ENCODE results near the gene SLC33A1. TPM values are rescaled to one million over a fixed set of nuclear protein-coding genes. Genes with fewer than 3 reads are reported as not detected.

Gene SLC33A1
- total and polyA plus RNA-seq, 2 experiments from 2014 or later, result 12.5 to 33.5 TPM

DNA sequence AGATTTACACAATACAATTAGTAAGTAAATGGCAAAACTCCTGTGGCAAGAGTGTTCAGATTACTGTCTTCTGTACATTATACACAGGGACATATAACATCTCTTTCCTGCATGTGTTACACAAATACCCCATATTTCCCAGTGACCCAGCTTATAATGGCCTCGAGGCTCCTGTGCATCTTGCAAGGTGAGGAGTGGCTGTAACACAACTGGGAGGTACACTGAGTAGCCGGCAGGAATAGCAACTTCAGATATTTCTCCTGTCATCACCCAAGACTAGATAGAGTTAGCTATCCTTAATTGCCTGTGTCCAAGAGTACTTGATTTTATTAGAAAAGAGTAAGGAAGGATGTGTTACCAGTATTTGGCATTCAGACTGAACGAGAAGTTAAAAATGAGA lies 21.8 kb upstream of the SLC33A1 start (continued):
- TF ChIP-seq, protein P1, sequence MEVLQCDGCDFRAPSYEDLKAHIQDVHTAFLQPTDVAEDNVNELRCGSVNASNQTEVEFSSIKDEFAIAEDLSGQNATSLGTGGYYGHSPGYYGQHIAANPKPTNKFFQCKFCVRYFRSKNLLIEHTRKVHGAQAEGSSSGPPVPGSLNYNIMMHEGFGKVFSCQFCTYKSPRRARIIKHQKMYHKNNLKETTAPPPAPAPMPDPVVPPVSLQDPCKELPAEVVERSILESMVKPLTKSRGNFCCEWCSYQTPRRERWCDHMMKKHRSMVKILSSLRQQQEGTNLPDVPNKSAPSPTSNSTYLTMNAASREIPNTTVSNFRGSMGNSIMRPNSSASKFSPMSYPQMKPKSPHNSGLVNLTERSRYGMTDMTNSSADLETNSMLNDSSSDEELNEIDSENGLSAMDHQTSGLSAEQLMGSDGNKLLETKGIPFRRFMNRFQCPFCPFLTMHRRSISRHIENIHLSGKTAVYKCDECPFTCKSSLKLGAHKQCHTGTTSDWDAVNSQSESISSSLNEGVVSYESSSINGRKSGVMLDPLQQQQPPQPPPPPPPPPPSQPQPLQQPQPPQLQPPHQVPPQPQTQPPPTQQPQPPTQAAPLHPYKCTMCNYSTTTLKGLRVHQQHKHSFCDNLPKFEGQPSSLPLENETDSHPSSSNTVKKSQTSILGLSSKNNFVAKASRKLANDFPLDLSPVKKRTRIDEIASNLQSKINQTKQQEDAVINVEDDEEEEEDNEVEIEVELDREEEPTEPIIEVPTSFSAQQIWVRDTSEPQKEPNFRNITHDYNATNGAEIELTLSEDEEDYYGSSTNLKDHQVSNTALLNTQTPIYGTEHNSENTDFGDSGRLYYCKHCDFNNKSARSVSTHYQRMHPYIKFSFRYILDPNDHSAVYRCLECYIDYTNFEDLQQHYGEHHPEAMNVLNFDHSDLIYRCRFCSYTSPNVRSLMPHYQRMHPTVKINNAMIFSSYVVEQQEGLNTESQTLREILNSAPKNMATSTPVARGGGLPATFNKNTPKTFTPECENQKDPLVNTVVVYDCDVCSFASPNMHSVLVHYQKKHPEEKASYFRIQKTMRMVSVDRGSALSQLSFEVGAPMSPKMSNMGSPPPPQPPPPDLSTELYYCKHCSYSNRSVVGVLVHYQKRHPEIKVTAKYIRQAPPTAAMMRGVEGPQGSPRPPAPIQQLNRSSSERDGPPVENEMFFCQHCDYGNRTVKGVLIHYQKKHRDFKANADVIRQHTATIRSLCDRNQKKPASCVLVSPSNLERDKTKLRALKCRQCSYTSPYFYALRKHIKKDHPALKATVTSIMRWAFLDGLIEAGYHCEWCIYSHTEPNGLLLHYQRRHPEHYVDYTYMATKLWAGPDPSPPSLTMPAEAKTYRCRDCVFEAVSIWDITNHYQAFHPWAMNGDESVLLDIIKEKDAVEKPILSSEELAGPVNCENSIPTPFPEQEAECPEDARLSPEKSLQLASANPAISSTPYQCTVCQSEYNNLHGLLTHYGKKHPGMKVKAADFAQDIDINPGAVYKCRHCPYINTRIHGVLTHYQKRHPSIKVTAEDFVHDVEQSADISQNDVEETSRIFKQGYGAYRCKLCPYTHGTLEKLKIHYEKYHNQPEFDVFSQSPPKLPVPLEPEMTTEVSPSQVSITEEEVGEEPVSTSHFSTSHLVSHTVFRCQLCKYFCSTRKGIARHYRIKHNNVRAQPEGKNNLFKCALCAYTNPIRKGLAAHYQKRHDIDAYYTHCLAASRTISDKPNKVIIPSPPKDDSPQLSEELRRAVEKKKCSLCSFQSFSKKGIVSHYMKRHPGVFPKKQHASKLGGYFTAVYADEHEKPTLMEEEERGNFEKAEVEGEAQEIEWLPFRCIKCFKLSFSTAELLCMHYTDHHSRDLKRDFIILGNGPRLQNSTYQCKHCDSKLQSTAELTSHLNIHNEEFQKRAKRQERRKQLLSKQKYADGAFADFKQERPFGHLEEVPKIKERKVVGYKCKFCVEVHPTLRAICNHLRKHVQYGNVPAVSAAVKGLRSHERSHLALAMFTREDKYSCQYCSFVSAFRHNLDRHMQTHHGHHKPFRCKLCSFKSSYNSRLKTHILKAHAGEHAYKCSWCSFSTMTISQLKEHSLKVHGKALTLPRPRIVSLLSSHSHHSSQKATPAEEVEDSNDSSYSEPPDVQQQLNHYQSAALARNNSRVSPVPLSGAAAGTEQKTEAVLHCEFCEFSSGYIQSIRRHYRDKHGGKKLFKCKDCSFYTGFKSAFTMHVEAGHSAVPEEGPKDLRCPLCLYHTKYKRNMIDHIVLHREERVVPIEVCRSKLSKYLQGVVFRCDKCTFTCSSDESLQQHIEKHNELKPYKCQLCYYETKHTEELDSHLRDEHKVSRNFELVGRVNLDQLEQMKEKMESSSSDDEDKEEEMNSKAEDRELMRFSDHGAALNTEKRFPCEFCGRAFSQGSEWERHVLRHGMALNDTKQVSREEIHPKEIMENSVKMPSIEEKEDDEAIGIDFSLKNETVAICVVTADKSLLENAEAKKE (CRISPR knock-in tag; IDR thresholded peaks at IDR 0.05), result no peak
- TF ChIP-seq ZNF331 (CRISPR knock-in tag; IDR thresholded peaks at IDR 0.05; ENCODE audit: low read depth), result no peak

DNA sequence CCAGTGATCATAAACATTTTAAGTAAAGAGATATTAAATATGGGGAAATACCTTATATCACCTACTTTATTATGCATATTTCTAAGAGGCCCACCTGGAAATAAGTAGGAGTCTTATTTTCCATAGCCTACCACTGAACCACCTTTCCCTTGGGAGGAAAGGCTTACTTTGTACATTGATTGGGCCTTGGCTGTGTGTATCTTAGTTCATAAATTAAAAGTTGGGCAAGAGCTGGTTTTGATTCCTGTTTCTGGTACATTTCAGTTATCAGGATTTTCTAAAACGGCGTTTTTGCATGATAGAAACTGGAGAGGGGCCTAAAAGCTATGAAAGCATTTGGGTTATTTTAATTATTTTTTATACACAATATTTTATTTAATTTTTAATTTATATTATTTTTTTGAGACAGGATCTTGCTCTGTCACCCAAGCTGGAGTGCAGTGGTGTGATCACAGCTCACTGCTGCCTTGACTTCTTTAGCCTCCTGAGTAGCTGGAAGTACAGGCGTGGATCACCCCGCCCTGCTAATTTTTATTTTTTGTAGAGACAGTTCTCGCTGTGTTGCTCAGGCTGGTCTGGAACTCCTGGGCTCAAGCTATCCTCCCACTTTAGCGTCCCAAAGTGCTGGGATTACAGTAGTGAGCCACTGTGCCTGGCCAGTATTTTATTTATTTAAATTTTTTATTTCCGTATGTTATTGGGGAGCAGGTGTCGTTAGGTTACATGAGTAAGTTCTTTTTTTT lies 18.8 kb upstream of the SLC33A1 start:
- H4K20me1 ChIP-seq (replicated peaks; ENCODE audit: insufficient read depth), result peaks cover 34% of the 10 kb centered on the region
- no peak for ATAC-seq
- peak overlapping the region; percentile 92 for H3K4me2 ChIP-seq
- no peaks in the 10 kb centered on the region for H3K9me2 ChIP-seq (ENCODE audit: insufficient read depth)
- Mint-ChIP-seq H3K4me3 (peak overlapping the region; percentile 96; the same call in 2 of the 3 replicates), H3K27ac (no peak overlapping the region), H3K36me3 (ENCODE audit: low read depth) (peaks cover 5% of the 10 kb centered on the region; the same call in 1 of the 3 replicates), H3K4me1 (peaks cover 50% of the 10 kb centered on the region), H3K27me3 (ENCODE audit: insufficient read depth, low read depth, poor library complexity) (peaks cover 8% of the 10 kb centered on the region), H3K9me3 (no peaks in the 10 kb centered on the region; the same call in 2 of the 3 replicates)
- H3K27me3 ChIP-seq (ENCODE audit: insufficient read depth), result no peaks in the 10 kb centered on the region
- H3K4me3 ChIP-seq, result peak overlapping the region; percentile 74; the same call in 1 of the 2 replicates
- no peaks in the 10 kb centered on the region for H3K36me3 ChIP-seq (ENCODE audit: insufficient read depth)
- DNase-seq (ENCODE audit: low spot score), result no peak
- H3K4me1 ChIP-seq (ENCODE audit: insufficient read depth), result peaks cover 26% of the 10 kb centered on the region
- H3F3A ChIP-seq (replicated peaks; ENCODE audit: low read depth), result peaks cover 7% of the 10 kb centered on the region
- peaks cover 73% of the 10 kb centered on the region for H3K79me2 ChIP-seq (replicated peaks; ENCODE audit: insufficient read depth)
- H2AFZ ChIP-seq, result no peak overlapping the region
- H3K27ac ChIP-seq (ENCODE audit: low read depth), result no peak overlapping the region
- TF ChIP-seq CREB1 (CRISPR knock-in tag; IDR thresholded peaks at IDR 0.05; ENCODE audit: low read depth), result no peak
- TF ChIP-seq STAT1 (IDR thresholded peaks at IDR 0.05; ENCODE audit: unreplicated experiment), result no peak
- TF ChIP-seq, protein P2, sequence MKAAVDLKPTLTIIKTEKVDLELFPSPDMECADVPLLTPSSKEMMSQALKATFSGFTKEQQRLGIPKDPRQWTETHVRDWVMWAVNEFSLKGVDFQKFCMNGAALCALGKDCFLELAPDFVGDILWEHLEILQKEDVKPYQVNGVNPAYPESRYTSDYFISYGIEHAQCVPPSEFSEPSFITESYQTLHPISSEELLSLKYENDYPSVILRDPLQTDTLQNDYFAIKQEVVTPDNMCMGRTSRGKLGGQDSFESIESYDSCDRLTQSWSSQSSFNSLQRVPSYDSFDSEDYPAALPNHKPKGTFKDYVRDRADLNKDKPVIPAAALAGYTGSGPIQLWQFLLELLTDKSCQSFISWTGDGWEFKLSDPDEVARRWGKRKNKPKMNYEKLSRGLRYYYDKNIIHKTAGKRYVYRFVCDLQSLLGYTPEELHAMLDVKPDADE (IDR thresholded peaks at IDR 0.05), result no peak
- TF ChIP-seq POLR2AphosphoS5 (IDR thresholded peaks at IDR 0.05; ENCODE audit: low read depth), result no peak
- TF ChIP-seq, protein P1 (CRISPR knock-in tag; IDR thresholded peaks at IDR 0.05), result no peak
- no peak for TF ChIP-seq ZNF114 (CRISPR knock-in tag; IDR thresholded peaks at IDR 0.05)
- TF ChIP-seq ZNF331 (CRISPR knock-in tag; IDR thresholded peaks at IDR 0.05; ENCODE audit: low read depth), result no peak

Measured in GM23338 (cell line).